GM23338 (cell line): ENCODE results near the gene NEK7. TPM values are rescaled to one million over a fixed set of nuclear protein-coding genes. Genes with fewer than 3 reads are reported as not detected.

Experiments used
- ATAC-seq: fragments of 200-7000 bp; cut with Tn5 transposase; 3 replicates; pipeline ENCODE4 v1.9.1; 2020
- DNase-seq: peaks from one replicate; pipeline ENCODE4 v3.0.0-alpha.2; 2015; ENCODE audit warnings: low spot score
- H2AFZ ChIP-seq: fragments of 200-600 bp; sonication (generic); 2 replicates; pipeline ENCODE4 v1.8.0; 2016; ENCODE audit warnings: antibody characterized with exemption, mild to moderate bottlenecking, moderate library complexity
- H3F3A ChIP-seq: fragments of 200-600 bp; sonication (generic); replicated peaks from 2 replicates; pipeline ENCODE4 v1.8.0; 2017; ENCODE audit warnings: antibody characterized with exemption, mixed run types, low read depth
- H3K27ac ChIP-seq: fragments of 200-600 bp; sonication (generic); 2 replicates; pipeline ENCODE4 v1.6.1; 2016; ENCODE audit warnings: low read depth
- H3K27me3 ChIP-seq: fragments of 200-600 bp; sonication (generic); 2 replicates; pipeline ENCODE4 v1.8.0; 2016; ENCODE audit warnings: mild to moderate bottlenecking, mixed run types, moderate library complexity; ENCODE audit not compliant: insufficient read depth
- H3K36me3 ChIP-seq: fragments of 200-600 bp; sonication (generic); 2 replicates; pipeline ENCODE4 v1.8.0; 2016; ENCODE audit warnings: mild to moderate bottlenecking; ENCODE audit not compliant: insufficient read depth
- H3K4me1 ChIP-seq: fragments of 200-600 bp; sonication (generic); 2 replicates; pipeline ENCODE4 v1.8.0; 2016; ENCODE audit warnings: mild to moderate bottlenecking, moderate library complexity; ENCODE audit not compliant: insufficient read depth
- H3K4me2 ChIP-seq: fragments of 200-600 bp; sonication (generic); 2 replicates; pipeline ENCODE4 v1.7.1; 2017; ENCODE audit warnings: mixed run types
- H3K4me3 ChIP-seq: fragments of 200-600 bp; sonication (generic); 2 replicates; pipeline ENCODE4 v1.6.1; 2016; ENCODE audit warnings: mixed run types
- H3K79me2 ChIP-seq: fragments of 200-600 bp; sonication (generic); replicated peaks from 2 replicates; pipeline ENCODE4 v1.8.0; 2017; ENCODE audit warnings: mild to moderate bottlenecking; ENCODE audit not compliant: insufficient read depth
- H3K9me2 ChIP-seq: fragments of 200-600 bp; sonication (generic); 2 replicates; pipeline ENCODE4 v1.8.0; 2017; ENCODE audit not compliant: insufficient read depth
- H4K20me1 ChIP-seq: fragments of 200-600 bp; sonication (generic); replicated peaks from 2 replicates; pipeline ENCODE4 v1.8.0; 2017; ENCODE audit warnings: mild to moderate bottlenecking; ENCODE audit not compliant: insufficient read depth
- H3K27ac Mint-ChIP-seq: 2 replicates; pipeline ENCODE4 v1.8.0; 2020; ENCODE audit warnings: inconsistent platforms, mild to moderate bottlenecking, moderate library complexity, mixed read lengths
- H3K27me3 Mint-ChIP-seq: 3 replicates; pipeline ENCODE4 v1.8.0; 2022; ENCODE audit warnings: low read depth, mild to moderate bottlenecking, moderate library complexity, mixed read lengths, inconsistent platforms; ENCODE audit not compliant: insufficient read depth, poor library complexity
- H3K36me3 Mint-ChIP-seq: 3 replicates; pipeline ENCODE4 v1.8.0; 2021; ENCODE audit warnings: low read depth, mild to moderate bottlenecking, inconsistent platforms, moderate library complexity, mixed read lengths
- H3K4me1 Mint-ChIP-seq: 3 replicates; pipeline ENCODE4 v1.8.0; 2020; ENCODE audit warnings: mild to moderate bottlenecking, inconsistent platforms, mixed read lengths
- H3K4me3 Mint-ChIP-seq: 3 replicates; pipeline ENCODE4 v1.8.0; 2021; ENCODE audit warnings: moderate library complexity, mild to moderate bottlenecking, inconsistent platforms, mixed read lengths
- H3K9me3 Mint-ChIP-seq: 3 replicates; pipeline ENCODE4 v1.8.0; 2020; ENCODE audit warnings: moderate library complexity, mild to moderate bottlenecking, inconsistent platforms, mixed read lengths
- CREB1 ChIP-seq: fragments of 250-450 bp; sonication (Bioruptor Pico); IDR thresholded peaks from 2 replicates; pipeline ENCODE4 v1.5.0; 2020; ENCODE audit warnings: low read depth, mild to moderate bottlenecking, moderate library complexity
- CTCF ChIP-seq, 2 experiments: fragments of 200-600 bp in 1 of 2; sonication (generic) in 1 of 2; conservative IDR thresholded peaks; 2 replicates each; pipeline versions ENCODE4 v1.5.1 to v1.6.1; 2016 to 2017; ENCODE audit warnings: antibody characterized with exemption in 2 of 2, low read depth in 2 of 2, mild to moderate bottlenecking in 2 of 2, moderate library complexity in 1 of 2
- ETS1 ChIP-seq: IDR thresholded peaks from 2 replicates; pipeline ENCODE4 v1.6.1; 2016; ENCODE audit warnings: antibody characterized with exemption
- EZH2 ChIP-seq: fragments of 200-600 bp; sonication (generic); IDR thresholded peaks from one replicate; pipeline ENCODE4 v1.8.0; 2017; ENCODE audit warnings: antibody characterized with exemption, mild to moderate bottlenecking, low read depth; ENCODE audit not compliant: unreplicated experiment
- JUNB ChIP-seq: IDR thresholded peaks from one replicate; pipeline ENCODE4 v1.6.1; 2016; ENCODE audit warnings: antibody characterized with exemption; ENCODE audit not compliant: unreplicated experiment
- NANOG ChIP-seq: IDR thresholded peaks from 2 replicates; pipeline ENCODE4 v1.6.1; 2016; ENCODE audit warnings: antibody characterized with exemption, borderline replicate concordance
- REST ChIP-seq: IDR thresholded peaks from one replicate; pipeline ENCODE4 v1.6.1; 2018; ENCODE audit warnings: antibody characterized with exemption; ENCODE audit not compliant: unreplicated experiment
- STAT1 ChIP-seq: IDR thresholded peaks from one replicate; pipeline ENCODE4 v1.6.1; 2016; ENCODE audit warnings: antibody characterized with exemption; ENCODE audit not compliant: unreplicated experiment
- ZNF114 ChIP-seq: fragments of 250-450 bp; sonication (Bioruptor Pico); IDR thresholded peaks from 2 replicates; pipeline ENCODE4 v1.5.0; 2020; ENCODE audit warnings: mild to moderate bottlenecking, moderate library complexity
- polyA plus RNA-seq: library from polyadenylated mRNA; unstranded; fragments of >200 nt; fragmentation: Nextera tagmentation; extraction: Ambion mirVana; gene quantifications from 2 replicates; pipeline ENCODE4 v1.2.1, GENCODE V29; 2016
- total RNA-seq: library from RNA; depleted of rRNA; stranded (reverse); fragments of >200 nt; shearing (Covaris generic); gene quantifications from 2 replicates; pipeline ENCODE4 v1.2.3, GENCODE V29; 2014

Gene NEK7
- total and polyA plus RNA-seq, 2 experiments from 2014 or later = 4.8 to 15.3 TPM

- TF ChIP-seq CTCF (conservative IDR thresholded peaks at IDR 0.05; ENCODE audit: low read depth in 2 of 2) (no peak), CREB1 (no peak), JUNB (no peak), STAT1 (no peak), ETS1 (no peak), ZNF114 (CRISPR knock-in tag) (no peak), NANOG (no peak), REST (no peak)
Measured at GRCh38 chr1:198238121-198238520, 81.3 kb downstream of the NEK7 start (continued).

GRCh38 chr1:198241553-198241952, 84.8 kb downstream of the NEK7 start:
- Mint-ChIP-seq H3K4me1 (peaks cover 21% of the 10 kb centered on the region), H3K4me3 (no peak overlapping the region), H3K27ac (no peak overlapping the region), H3K36me3 (no peaks in the 10 kb centered on the region), H3K9me3 (no peaks in the 10 kb centered on the region), H3K27me3 (peaks cover 1% of the 10 kb centered on the region)
- H3K4me1 ChIP-seq = no peaks in the 10 kb centered on the region
- DNase-seq = no peak
- no peak overlapping the region for H3K4me3 ChIP-seq
- no peaks in the 10 kb centered on the region; the same call in 1 of the 2 replicates for H3K79me2 ChIP-seq
- H3K36me3 ChIP-seq = no peaks in the 10 kb centered on the region
- H3K27me3 ChIP-seq = no peaks in the 10 kb centered on the region
- ATAC-seq = no peak
- H4K20me1 ChIP-seq = peaks cover 6% of the 10 kb centered on the region; the same call in 1 of the 2 replicates
- no peaks in the 10 kb centered on the region for H3F3A ChIP-seq
- no peak overlapping the region for H2AFZ ChIP-seq
- H3K9me2 ChIP-seq = no peaks in the 10 kb centered on the region
- H3K4me2 ChIP-seq = no peak overlapping the region
- no peak overlapping the region for H3K27ac ChIP-seq
- TF ChIP-seq JUNB = no peak
- no peak for TF ChIP-seq CTCF (conservative IDR thresholded peaks at IDR 0.05; ENCODE audit: low read depth in 2 of 2)
- TF ChIP-seq EZH2 = no peak
- no peak for TF ChIP-seq ETS1
